GM19193 (cell line): Measurements from ENCODE around the gene IER3.

Source experiments
- POLR2A ChIP-seq: IDR thresholded peaks from 4 replicates; pipeline ENCODE4 v1.6.1; 2011; ENCODE audit not compliant: insufficient read depth, insufficient read length; ENCODE audit errors: extremely low read depth

Gene IER3

DNA sequence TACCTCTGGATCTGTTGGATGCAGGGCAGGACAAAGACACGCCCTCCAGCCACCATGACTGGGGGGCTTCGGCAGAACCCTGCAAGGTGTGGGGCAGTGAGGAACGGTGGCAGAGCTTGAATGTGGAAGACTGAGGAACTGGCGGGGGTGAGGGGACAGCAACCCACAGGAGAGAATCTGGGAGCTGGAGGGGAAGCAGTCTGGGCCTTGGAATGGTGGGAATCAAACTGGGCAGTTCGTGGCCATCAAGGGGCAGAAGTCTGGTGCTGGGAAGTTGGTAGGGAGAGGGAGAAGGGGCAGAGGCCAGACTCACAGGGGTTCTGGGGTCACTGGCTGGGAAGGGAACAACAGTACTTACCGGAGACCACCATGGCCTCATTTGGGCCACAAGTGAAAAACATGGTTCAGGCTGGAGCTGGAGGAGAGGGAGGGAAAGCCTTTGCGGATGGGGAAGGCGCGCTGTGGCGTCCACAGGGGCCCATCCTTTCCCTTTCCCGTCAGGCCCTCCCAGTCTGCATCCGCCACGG is 2.5 kb downstream of the IER3 start:
- no peak for TF ChIP-seq POLR2A

GRCh38 chr6:30741063-30741779 is 3.1 kb downstream of the IER3 start:
- TF ChIP-seq POLR2A: no peak

- TF ChIP-seq POLR2A: no peak
Measured at GRCh38 chr6:30740540-30740870, 3.8 kb downstream of the IER3 start.

GRCh38 chr6:30738532-30738931 is 5.8 kb downstream of the IER3 start:
- TF ChIP-seq POLR2A: no peak

DNA sequence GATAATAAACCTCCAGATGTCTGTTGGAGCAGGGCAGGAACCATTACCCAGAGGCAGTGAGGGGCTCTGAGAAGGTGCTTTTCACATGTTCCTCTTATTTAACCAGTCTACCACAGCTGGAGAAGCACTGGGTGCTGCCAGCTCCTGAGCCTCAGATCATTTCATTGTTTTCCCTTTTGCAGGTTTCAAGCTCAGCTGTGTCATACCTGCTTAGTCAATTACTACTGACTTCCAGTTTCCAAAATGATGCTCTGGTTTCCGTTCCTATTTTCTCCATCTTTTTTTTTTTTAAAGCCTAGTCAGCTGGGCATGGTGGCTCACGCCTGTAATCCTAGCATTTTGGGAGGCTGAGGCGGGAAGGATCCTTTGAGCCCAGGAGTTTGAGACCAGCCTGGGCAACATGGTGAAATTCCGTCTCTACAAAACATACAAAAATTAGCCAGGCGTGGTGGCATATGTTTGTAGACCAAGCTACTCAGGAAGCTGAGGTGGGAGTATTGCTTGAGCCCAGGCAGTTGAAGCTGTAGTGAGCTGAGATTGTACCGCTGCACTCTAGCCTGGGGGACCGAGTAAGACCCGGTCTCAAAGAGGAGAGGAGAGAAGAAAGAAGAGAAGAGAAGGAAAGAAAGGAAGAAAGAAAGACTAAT is 8.6 kb downstream of the IER3 start:
- no peak for TF ChIP-seq POLR2A

GRCh38 chr6:30732237-30732943 is 12.0 kb downstream of the IER3 start:
- no peak for TF ChIP-seq POLR2A

DNA sequence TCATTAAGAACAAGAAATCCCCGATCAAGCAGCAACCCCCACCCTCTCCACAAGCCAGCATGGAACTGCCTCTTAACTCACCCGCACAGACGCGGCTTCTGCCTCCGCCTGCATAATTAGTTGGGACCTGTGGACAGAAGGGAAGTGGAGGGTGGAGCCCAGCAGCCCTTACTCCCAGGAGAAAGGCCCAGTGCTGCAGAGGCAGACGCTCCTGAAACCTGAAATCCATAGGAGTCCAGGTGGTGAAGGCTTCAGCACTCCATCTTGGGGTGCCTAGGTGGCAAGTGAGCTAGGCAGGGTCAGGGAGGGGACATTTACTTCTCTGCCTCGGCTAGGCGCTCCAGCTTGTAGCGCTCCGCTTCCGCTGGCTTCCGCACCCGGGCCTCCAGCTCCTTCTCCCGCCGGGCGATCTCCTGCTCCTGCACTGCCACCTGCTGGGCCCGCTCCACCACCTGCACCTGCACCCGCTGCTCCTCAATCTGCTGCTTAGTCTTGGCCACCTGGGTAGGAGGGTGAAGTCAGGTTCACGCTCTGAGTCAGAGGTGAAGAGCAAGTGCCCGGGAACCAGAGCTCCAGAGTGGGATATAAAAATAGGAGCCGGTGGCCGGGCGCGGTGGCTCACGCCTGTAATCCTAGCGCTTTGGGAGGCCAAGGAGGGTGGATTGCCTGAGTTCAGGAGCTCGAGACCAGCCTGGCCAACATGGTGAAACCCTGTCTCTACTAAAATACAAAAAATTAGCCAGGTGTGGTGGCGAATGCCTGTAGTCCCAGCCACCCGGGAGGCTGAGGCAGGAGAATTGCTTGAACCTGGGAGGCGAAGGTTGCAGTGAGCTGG is 13.5 kb downstream of the IER3 start:
- no peak for TF ChIP-seq POLR2A

GRCh38 chr6:30727920-30728553 is 16.3 kb downstream of the IER3 start:
- no peak for TF ChIP-seq POLR2A

- no peak for TF ChIP-seq POLR2A
Measured at GRCh38 chr6:30726506-30727413, 17.6 kb downstream of the IER3 start.

DNA sequence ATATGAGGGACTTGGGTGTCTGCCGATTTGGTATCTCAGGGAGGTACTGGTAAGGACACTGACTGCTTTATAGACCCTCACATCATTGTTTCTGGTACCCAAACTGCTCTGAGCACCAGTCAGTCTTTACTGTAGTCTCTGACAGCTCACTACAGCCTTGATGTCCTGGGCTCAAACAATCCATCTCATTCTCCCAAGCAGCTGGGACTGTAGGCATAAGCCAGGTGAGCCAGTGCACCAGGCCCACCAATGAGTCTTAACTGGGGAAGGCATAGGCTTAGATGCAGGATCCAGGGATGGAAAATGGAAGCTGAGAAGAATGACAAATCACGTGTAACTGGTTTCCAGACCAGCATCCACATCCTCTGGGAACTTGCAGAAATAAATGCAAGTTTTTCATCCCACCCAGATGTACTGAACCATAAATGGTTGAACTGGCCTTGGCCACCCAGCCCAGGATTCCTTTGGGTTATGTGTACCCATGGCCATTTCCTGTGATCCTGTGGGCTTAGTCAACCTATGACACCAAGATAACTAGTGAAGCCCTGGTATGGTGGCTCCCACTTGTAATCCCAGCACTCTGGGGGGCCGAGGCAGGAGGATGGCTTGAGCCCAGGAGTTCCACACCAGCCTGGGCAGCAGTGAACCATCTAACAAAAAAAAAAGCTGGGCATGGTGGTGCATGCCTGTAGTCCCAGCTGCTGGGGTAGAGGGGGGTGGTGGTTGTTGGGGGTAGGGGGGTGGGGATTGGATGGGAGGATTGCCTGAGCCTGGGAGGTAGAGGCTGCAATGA is 18.4 kb downstream of the IER3 start:
- no peak for TF ChIP-seq POLR2A

- no peak for TF ChIP-seq POLR2A
Measured at GRCh38 chr6:30724906-30725667, 19.3 kb downstream of the IER3 start.
